Mesenchymal stem cell (in vitro differentiated cells and primary cell): ENCODE measurements around the gene OR6C65.

Source experiments
- DNase-seq: peaks from one replicate; pipeline ENCODE4 v3.0.0-alpha.2; 2013
- H2AFZ ChIP-seq: one replicate; pipeline ENCODE4 v1.6.1; 2013; ENCODE audit warnings: low read depth, mild to moderate bottlenecking, control low read depth, inconsistent platforms, low read length, moderate library complexity
- H2AK5ac ChIP-seq: 2 replicates; pipeline ENCODE4 v1.6.1; 2013; ENCODE audit warnings: low read length, moderate library complexity, mild to moderate bottlenecking, inconsistent platforms; ENCODE audit not compliant: severe bottlenecking
- H2BK120ac ChIP-seq: one replicate; pipeline ENCODE4 v1.6.1; 2013; ENCODE audit warnings: low read depth, mild to moderate bottlenecking, inconsistent platforms, low read length, moderate library complexity
- H2BK12ac ChIP-seq, 2 experiments: one replicate each; pipeline ENCODE4 v1.6.1; 2013; ENCODE audit warnings: inconsistent platforms in 2 of 2, low read length in 2 of 2, mild to moderate bottlenecking in 2 of 2, moderate library complexity in 2 of 2, control low read depth in 1 of 2
- H2BK15ac ChIP-seq: one replicate; pipeline ENCODE4 v1.6.1; 2013; ENCODE audit warnings: mild to moderate bottlenecking, low read depth, inconsistent platforms; ENCODE audit not compliant: poor library complexity, severe bottlenecking
- H2BK5ac ChIP-seq: 2 replicates; pipeline ENCODE4 v1.6.1; 2013; ENCODE audit warnings: low read depth, mild to moderate bottlenecking, low read length, control low read depth, inconsistent platforms; ENCODE audit not compliant: poor library complexity, severe bottlenecking
- H3K14ac ChIP-seq, 2 experiments: one replicate each; pipeline ENCODE4 v1.6.1; 2013; ENCODE audit warnings: inconsistent platforms in 2 of 2, low read length in 2 of 2, control low read depth in 1 of 2, mild to moderate bottlenecking in 1 of 2, moderate library complexity in 1 of 2
- H3K18ac ChIP-seq, 2 experiments: one replicate each; pipeline ENCODE4 v1.6.1; 2013; ENCODE audit warnings: inconsistent platforms in 2 of 2, low read length in 2 of 2, control low read depth in 1 of 2, low read depth in 1 of 2, mild to moderate bottlenecking in 1 of 2
- H3K23ac ChIP-seq, 2 experiments: one replicate each; pipeline ENCODE4 v1.6.1; 2013; ENCODE audit warnings: inconsistent platforms in 2 of 2, low read length in 2 of 2, mild to moderate bottlenecking in 2 of 2, moderate library complexity in 2 of 2, control low read depth in 1 of 2
- H3K27ac ChIP-seq: 2 replicates; pipeline ENCODE4 v1.5.1; 2013; ENCODE audit warnings: mild to moderate bottlenecking, moderate library complexity, low read length, control low read depth, inconsistent platforms; ENCODE audit not compliant: poor library complexity, severe bottlenecking
- H3K27me3 ChIP-seq, 2 experiments: 2 replicates each; pipeline versions ENCODE4 v1.6.1 to v1.7.0; 2013; ENCODE audit warnings: low read length in 2 of 2, mild to moderate bottlenecking in 2 of 2, moderate library complexity in 2 of 2, control low read depth in 1 of 2, inconsistent platforms in 1 of 2; ENCODE audit not compliant: control insufficient read depth in 1 of 2, insufficient read depth in 1 of 2
- H3K36me3 ChIP-seq, 2 experiments: 2 replicates each; pipeline versions ENCODE4 v1.6.1 to v1.7.0; 2013; ENCODE audit warnings: low read length in 2 of 2, control low read depth in 1 of 2, inconsistent platforms in 1 of 2, low read depth in 1 of 2, mild to moderate bottlenecking in 1 of 2; ENCODE audit not compliant: insufficient read depth in 2 of 2, control insufficient read depth in 1 of 2
- H3K4ac ChIP-seq, 2 experiments: one replicate each; pipeline ENCODE4 v1.6.1; 2013; ENCODE audit warnings: inconsistent platforms in 2 of 2, low read length in 2 of 2, mild to moderate bottlenecking in 2 of 2, moderate library complexity in 2 of 2, control low read depth in 1 of 2, low read depth in 1 of 2
- H3K4me1 ChIP-seq: 2 replicates; pipeline ENCODE4 v1.6.1; 2013; ENCODE audit warnings: low read depth, low read length, control low read depth; ENCODE audit not compliant: control insufficient read depth, insufficient read depth
- H3K4me2 ChIP-seq: 2 replicates; pipeline ENCODE4 v1.6.1; 2013; ENCODE audit warnings: low read length, mild to moderate bottlenecking, inconsistent platforms; ENCODE audit not compliant: poor library complexity, severe bottlenecking
- H3K4me3 ChIP-seq, 2 experiments: 2 replicates each; pipeline versions ENCODE4 v1.5.1 to v1.7.0; 2013; ENCODE audit warnings: low read length in 2 of 2, mild to moderate bottlenecking in 2 of 2, control low read depth in 1 of 2, low read depth in 1 of 2; ENCODE audit not compliant: insufficient read depth in 1 of 2
- H3K79me1 ChIP-seq: replicated peaks from 2 replicates; pipeline ENCODE4 v1.6.1; 2013; ENCODE audit warnings: mild to moderate bottlenecking, control low read depth, low read length, inconsistent platforms; ENCODE audit not compliant: poor library complexity, severe bottlenecking
- H3K9ac ChIP-seq: 2 replicates; pipeline ENCODE4 v1.7.0; 2013; ENCODE audit warnings: mild to moderate bottlenecking, low read length, moderate library complexity
- H3K9me3 ChIP-seq: 2 replicates; pipeline ENCODE4 v1.7.0; 2013; ENCODE audit warnings: mild to moderate bottlenecking, low read length; ENCODE audit not compliant: control insufficient read depth
- H4K8ac ChIP-seq: one replicate; pipeline ENCODE4 v1.6.1; 2013; ENCODE audit warnings: inconsistent platforms, mild to moderate bottlenecking, low read length, moderate library complexity
- H4K91ac ChIP-seq: one replicate; pipeline ENCODE4 v1.6.1; 2013; ENCODE audit warnings: mild to moderate bottlenecking, low read length, inconsistent platforms
- WGBS: methylation state at CpG from one replicate; pipeline ENCODE4 v1.1.7; 2013; ENCODE audit warnings: mixed read lengths; 5-methylcytosine and 5-hydroxymethylcytosine counted together

OR6C65 gene

GRCh38 chr12:55445357-55445756 lies 45.0 kb downstream of the OR6C65 start:
- H2AFZ ChIP-seq = no peak overlapping the region
- no peak overlapping the region for H2BK5ac ChIP-seq
- H3K18ac ChIP-seq = no peak overlapping the region
- WGBS = no CpG with 5 or more reads among the region's 1 CpG
- H3K36me3 ChIP-seq = no peaks in the 10 kb centered on the region
- H4K8ac ChIP-seq = no peak overlapping the region
- no peak overlapping the region for H2BK15ac ChIP-seq
- no peak overlapping the region for H2BK12ac ChIP-seq
- no peaks in the 10 kb centered on the region for H3K79me1 ChIP-seq
- H3K4me1 ChIP-seq = no peaks in the 10 kb centered on the region
- H3K9ac ChIP-seq = no peak overlapping the region
- no peak for DNase-seq
- H4K91ac ChIP-seq = no peak overlapping the region
- H3K4ac ChIP-seq = no peak overlapping the region
- no peak overlapping the region for H3K4me2 ChIP-seq
- H3K27me3 ChIP-seq = no peaks in the 10 kb centered on the region
- H2BK120ac ChIP-seq = no peak overlapping the region
- H3K9me3 ChIP-seq = no peaks in the 10 kb centered on the region
- H2AK5ac ChIP-seq = no peak overlapping the region
- H3K23ac ChIP-seq = no peak overlapping the region
- no peak overlapping the region for H3K4me3 ChIP-seq
- no peak overlapping the region for H3K27ac ChIP-seq
- no peak overlapping the region for H3K14ac ChIP-seq

- Histone ChIP-seq H3K9ac (no peak overlapping the region), H3K23ac (no peak overlapping the region), H2AK5ac (no peak overlapping the region), H3K36me3 (no peaks in the 10 kb centered on the region), H2BK15ac (no peak overlapping the region), H2AFZ (no peak overlapping the region), H3K27ac (no peak overlapping the region), H3K4ac (no peak overlapping the region), H3K79me1 (no peaks in the 10 kb centered on the region), H3K4me3 (no peak overlapping the region), H3K4me2 (no peak overlapping the region), H4K8ac (no peak overlapping the region), H3K27me3 (no peaks in the 10 kb centered on the region), H2BK120ac (no peak overlapping the region), H3K18ac (no peak overlapping the region), H3K9me3 (no peaks in the 10 kb centered on the region), H4K91ac (no peak overlapping the region), H3K14ac (no peak overlapping the region), H2BK5ac (no peak overlapping the region), H3K4me1 (no peaks in the 10 kb centered on the region), H2BK12ac (no peak overlapping the region)
- 91% methylated on average over 5 of the region's 5 CpGs for WGBS
- DNase-seq = no peak
Measured at GRCh38 chr12:55446326-55446725, 46.0 kb downstream of the OR6C65 start.

GRCh38 chr12:55448825-55449224 lies 48.5 kb downstream of the OR6C65 start:
- Histone ChIP-seq H3K18ac (no peak overlapping the region), H2AFZ (no peak overlapping the region), H3K36me3 (no peaks in the 10 kb centered on the region), H3K9me3 (no peaks in the 10 kb centered on the region), H3K4me2 (no peak overlapping the region), H3K23ac (no peak overlapping the region), H4K8ac (no peak overlapping the region), H3K14ac (no peak overlapping the region), H3K4me3 (no peak overlapping the region), H3K9ac (no peak overlapping the region), H2AK5ac (no peak overlapping the region), H2BK12ac (no peak overlapping the region), H2BK120ac (no peak overlapping the region), H3K4me1 (no peaks in the 10 kb centered on the region), H2BK15ac (no peak overlapping the region), H2BK5ac (no peak overlapping the region), H3K27ac (no peak overlapping the region), H3K4ac (no peak overlapping the region), H3K79me1 (no peaks in the 10 kb centered on the region), H4K91ac (no peak overlapping the region), H3K27me3 (no peaks in the 10 kb centered on the region)
- no peak for DNase-seq
